ENCODE data around the gene KIAA1217.

GRCh38 chr10:24415455-24416125 is 206.7 kb downstream of the KIAA1217 start:
- TF ChIP-seq CTCF (IDR thresholded peaks at IDR 0.05; ENCODE audit: low read length): no peak
- TF ChIP-seq EZH2 (IDR thresholded peaks at IDR 0.05; ENCODE audit: borderline replicate concordance, low read length): no peak
